Right atrium auricular region (tissue), 2 donors: ENCODE data around the gene MAPKBP1. TPM values are rescaled to one million over a fixed set of nuclear protein-coding genes. Genes with fewer than 3 reads are reported as not detected.

Experiments used
- DNase-seq: peaks from one replicate; pipeline ENCODE4 v3.0.0-alpha.2; 2019; ENCODE audit warnings: low spot score
- H3K27ac ChIP-seq, 2 donors: fragments of 200-600 bp; sonication (generic); 1 replicate in 1 of 2; 2 replicates in 1 of 2; pipeline ENCODE4 v1.5.1; 2016 to 2019
- H3K27me3 ChIP-seq, 2 donors: fragments of 200-600 bp; sonication (generic); one replicate each; pipeline versions ENCODE4 v1.5.1 to v1.6.0; 2017 to 2019
- H3K36me3 ChIP-seq: fragments of 200-600 bp; sonication (generic); one replicate; pipeline ENCODE4 v1.5.1; 2016
- H3K4me1 ChIP-seq, 2 donors: fragments of 200-600 bp; sonication (generic); one replicate each; pipeline versions ENCODE4 v1.5.1 to v1.6.0; 2017 to 2019
- H3K4me3 ChIP-seq, 2 donors: fragments of 200-600 bp; sonication (generic); 1 replicate in 1 of 2; 2 replicates in 1 of 2; pipeline ENCODE4 v1.5.1; 2017 to 2019; ENCODE audit warnings: mild to moderate bottlenecking in 1 of 2, moderate library complexity in 1 of 2
- H3K9me3 ChIP-seq, 2 donors: fragments of 200-600 bp; sonication (generic); one replicate each; pipeline ENCODE4 v1.5.1; 2019
- CTCF ChIP-seq, 2 donors: fragments of 200-600 bp; sonication (generic); IDR thresholded peaks; one replicate each; pipeline ENCODE4 v1.5.1; 2019; ENCODE audit warnings: antibody characterized with exemption in 2 of 2
- total RNA-seq, 2 donors: library from RNA; depleted of rRNA; stranded (reverse); fragments of >200 nt; gene quantifications; one replicate each; pipeline ENCODE4 v1.1.0, GENCODE V29; 2016

The MAPKBP1 gene
- total RNA-seq, 2 donors from 2014 or later = 10.5 TPM

DNA sequence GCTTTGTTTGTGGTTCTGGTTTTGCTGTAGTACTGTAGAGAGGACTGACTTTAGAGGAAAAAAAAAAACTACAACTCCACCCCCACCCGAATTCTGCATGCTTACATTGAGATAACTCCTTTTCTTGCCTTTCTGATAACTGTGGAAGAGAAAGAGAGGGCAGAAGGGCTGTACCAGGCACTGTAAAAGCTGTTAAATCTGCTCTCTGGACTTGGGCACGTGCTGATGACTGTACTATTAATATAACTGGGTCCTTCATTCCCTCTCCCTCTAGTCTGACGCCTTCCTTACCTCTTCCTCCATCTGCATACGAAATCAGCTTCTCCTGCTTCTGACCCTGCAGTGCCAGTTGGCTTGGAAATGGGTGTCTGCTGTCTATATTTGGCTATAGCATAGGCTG is 15.0 kb downstream of the MAPKBP1 start:
- no peak for TF ChIP-seq CTCF (IDR thresholded peaks at IDR 0.05)
- Histone ChIP-seq H3K27me3 (no peaks in the 10 kb centered on the region), H3K4me3 (no peak overlapping the region), H3K9me3 (no peaks in the 10 kb centered on the region), H3K4me1 (peaks cover 0 to 43% of the 10 kb centered on the region in 2 donors), H3K36me3 (no peaks in the 10 kb centered on the region), H3K27ac (no peak overlapping the region)
- DNase-seq = no peak

- H3K27me3 ChIP-seq = no peaks in the 10 kb centered on the region
- no peak for DNase-seq
- H3K9me3 ChIP-seq = no peaks in the 10 kb centered on the region
- no peak for TF ChIP-seq CTCF (IDR thresholded peaks at IDR 0.05)
- no peak overlapping the region for H3K27ac ChIP-seq
- peaks cover 0 to 43% of the 10 kb centered on the region in 2 donors for H3K4me1 ChIP-seq
- H3K4me3 ChIP-seq = no peak overlapping the region
- no peaks in the 10 kb centered on the region for H3K36me3 ChIP-seq
Measured at GRCh38 chr15:41789662-41790061, 15.4 kb downstream of the MAPKBP1 start.

DNA sequence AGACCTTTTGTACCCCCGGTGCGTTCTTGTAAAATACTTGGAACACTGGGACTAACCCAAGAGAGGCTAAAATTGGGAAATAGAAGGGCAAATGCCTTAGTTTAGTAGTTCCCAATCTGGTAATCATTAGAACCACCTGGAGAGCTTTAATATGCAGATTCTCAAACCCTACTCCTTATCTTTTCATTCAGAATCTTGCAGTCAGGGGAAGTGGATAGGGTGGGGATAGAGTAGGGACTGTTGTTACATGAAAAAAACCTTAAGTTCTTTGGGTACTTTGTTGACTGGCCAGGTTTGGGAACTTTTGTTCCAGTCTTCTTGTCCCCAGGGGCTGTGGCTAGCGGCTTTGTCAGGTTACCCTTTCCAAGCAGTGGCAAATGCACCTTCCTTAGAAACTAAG is 15.9 kb downstream of the MAPKBP1 start:
- Histone ChIP-seq H3K4me1 (peaks cover 0 to 43% of the 10 kb centered on the region in 2 donors), H3K9me3 (no peaks in the 10 kb centered on the region), H3K36me3 (no peaks in the 10 kb centered on the region), H3K4me3 (no peak overlapping the region), H3K27me3 (no peaks in the 10 kb centered on the region), H3K27ac (no peak overlapping the region)
- DNase-seq = no peak
- no peak for TF ChIP-seq CTCF (IDR thresholded peaks at IDR 0.05)

DNA sequence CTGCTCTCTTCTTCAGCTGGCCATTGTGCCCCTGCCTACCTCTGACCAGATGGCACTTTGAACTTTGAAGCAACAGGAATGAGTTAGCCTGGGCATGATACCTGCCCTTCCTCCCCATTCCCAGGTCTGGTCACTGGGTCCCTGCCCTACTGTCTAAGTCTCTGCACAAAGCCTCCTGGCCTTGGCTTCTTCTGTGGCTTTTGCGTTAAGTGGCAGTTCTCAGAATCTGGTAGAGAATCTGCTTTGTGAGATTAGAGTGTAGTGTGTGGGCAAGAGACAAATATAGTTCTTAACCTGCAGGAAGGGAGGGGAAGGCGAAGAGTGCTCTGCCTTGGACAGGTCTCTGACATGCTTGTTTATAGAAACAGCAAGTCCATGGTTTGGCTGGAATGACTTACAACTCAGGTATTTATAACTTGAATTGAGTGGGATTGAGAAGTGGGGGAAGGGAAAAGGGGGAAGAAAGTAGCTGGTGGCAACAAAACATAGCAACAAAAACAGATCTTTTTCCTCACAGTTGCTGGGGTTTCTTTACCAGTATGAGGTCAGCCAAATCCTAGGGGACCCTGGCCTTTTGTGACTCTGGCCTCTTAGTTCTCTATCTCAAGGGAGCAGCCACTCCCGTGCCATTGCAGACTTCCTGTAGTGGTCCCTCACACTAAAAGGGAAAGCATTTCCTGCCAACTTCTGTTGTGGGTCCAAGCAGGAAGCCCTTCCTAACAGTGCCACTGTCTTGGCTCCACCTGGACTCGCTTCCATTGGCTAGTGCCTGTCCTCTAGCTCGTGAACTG is 16.7 kb downstream of the MAPKBP1 start:
- peaks cover 0 to 46% of the 10 kb centered on the region in 2 donors for H3K4me1 ChIP-seq
- no peak for DNase-seq

DNA sequence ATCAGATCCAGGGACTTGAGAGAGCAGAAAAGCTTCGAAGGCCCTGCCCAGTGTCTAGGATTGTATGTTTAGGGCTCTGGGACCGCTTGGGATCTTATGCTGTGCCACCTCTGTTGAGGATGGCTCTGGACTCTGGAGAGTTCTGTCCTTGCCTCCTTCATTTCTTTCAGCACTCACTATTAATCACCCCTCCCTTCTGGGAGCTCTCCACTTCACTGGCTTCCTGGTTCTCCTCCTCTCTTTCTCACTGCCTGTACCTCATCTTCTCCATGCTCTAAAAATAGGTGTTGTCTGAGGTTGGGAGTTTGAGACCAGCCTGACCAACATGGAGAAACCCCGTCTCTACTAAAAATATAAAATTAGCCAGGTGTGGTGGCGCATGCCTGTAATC is 17.3 kb downstream of the MAPKBP1 start:
- no peaks in the 10 kb centered on the region for H3K27me3 ChIP-seq
- H3K27ac ChIP-seq = peak overlapping the region in 1 of 2 donors; percentile 60
- no peaks in the 10 kb centered on the region for H3K9me3 ChIP-seq
- no peak overlapping the region for H3K4me3 ChIP-seq
- no peak for DNase-seq
- H3K4me1 ChIP-seq = peaks cover 0 to 51% of the 10 kb centered on the region in 2 donors
- H3K36me3 ChIP-seq = no peaks in the 10 kb centered on the region
- no peak for TF ChIP-seq CTCF (IDR thresholded peaks at IDR 0.05)

More for the DNA sequence above, 16.7 kb downstream of the MAPKBP1 start:
- Histone ChIP-seq H3K4me3 (no peak overlapping the region), H3K36me3 (no peaks in the 10 kb centered on the region), H3K27ac (peak overlapping the region in 1 of 2 donors; percentile 60), H3K27me3 (no peaks in the 10 kb centered on the region), H3K9me3 (no peaks in the 10 kb centered on the region)
- TF ChIP-seq CTCF (IDR thresholded peaks at IDR 0.05) = no peak
